ENCODE data around the gene DEAF1. TPM values are rescaled to one million over a fixed set of nuclear protein-coding genes. Genes with fewer than 3 reads are reported as not detected.
"Not testable (repeated sequence)": the region's sequence is repeated elsewhere in the genome, so short reads cannot be mapped to it uniquely, and the experiment has no call there.

The DEAF1 gene
- total RNA-seq, 4 donors from 2014 or later = 61.8 to 103 (median 87.6) TPM

GRCh38 chr11:692824-693414, 2.1 kb downstream of the DEAF1 start:
- Histone ChIP-seq H3K36me3 (peaks cover 0 to 4% of the 10 kb centered on the region in 2 donors), H3K9me3 (no peaks in the 10 kb centered on the region), H3K4me3 (replicated peaks in 1 of 3) (no peak overlapping the region), H3K4me1 (peaks cover 61 to 64% of the 10 kb centered on the region in 2 donors), H3K27me3 (no peaks in the 10 kb centered on the region), H3K27ac (peak overlapping the region; percentile 2 to 100 (median 98))
- no peak for DNase-seq
- 75 to 76% methylated on average over 19 to 22 of the region's 23 CpGs for WGBS, 2 donors
- TF ChIP-seq, protein P1, sequence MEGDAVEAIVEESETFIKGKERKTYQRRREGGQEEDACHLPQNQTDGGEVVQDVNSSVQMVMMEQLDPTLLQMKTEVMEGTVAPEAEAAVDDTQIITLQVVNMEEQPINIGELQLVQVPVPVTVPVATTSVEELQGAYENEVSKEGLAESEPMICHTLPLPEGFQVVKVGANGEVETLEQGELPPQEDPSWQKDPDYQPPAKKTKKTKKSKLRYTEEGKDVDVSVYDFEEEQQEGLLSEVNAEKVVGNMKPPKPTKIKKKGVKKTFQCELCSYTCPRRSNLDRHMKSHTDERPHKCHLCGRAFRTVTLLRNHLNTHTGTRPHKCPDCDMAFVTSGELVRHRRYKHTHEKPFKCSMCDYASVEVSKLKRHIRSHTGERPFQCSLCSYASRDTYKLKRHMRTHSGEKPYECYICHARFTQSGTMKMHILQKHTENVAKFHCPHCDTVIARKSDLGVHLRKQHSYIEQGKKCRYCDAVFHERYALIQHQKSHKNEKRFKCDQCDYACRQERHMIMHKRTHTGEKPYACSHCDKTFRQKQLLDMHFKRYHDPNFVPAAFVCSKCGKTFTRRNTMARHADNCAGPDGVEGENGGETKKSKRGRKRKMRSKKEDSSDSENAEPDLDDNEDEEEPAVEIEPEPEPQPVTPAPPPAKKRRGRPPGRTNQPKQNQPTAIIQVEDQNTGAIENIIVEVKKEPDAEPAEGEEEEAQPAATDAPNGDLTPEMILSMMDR (IDR thresholded peaks at IDR 0.05) = no peak
- no peak for TF ChIP-seq POLR2A (IDR thresholded peaks at IDR 0.05)
- intact Hi-C loops (cut with DNase I) = no loop called here

DNA sequence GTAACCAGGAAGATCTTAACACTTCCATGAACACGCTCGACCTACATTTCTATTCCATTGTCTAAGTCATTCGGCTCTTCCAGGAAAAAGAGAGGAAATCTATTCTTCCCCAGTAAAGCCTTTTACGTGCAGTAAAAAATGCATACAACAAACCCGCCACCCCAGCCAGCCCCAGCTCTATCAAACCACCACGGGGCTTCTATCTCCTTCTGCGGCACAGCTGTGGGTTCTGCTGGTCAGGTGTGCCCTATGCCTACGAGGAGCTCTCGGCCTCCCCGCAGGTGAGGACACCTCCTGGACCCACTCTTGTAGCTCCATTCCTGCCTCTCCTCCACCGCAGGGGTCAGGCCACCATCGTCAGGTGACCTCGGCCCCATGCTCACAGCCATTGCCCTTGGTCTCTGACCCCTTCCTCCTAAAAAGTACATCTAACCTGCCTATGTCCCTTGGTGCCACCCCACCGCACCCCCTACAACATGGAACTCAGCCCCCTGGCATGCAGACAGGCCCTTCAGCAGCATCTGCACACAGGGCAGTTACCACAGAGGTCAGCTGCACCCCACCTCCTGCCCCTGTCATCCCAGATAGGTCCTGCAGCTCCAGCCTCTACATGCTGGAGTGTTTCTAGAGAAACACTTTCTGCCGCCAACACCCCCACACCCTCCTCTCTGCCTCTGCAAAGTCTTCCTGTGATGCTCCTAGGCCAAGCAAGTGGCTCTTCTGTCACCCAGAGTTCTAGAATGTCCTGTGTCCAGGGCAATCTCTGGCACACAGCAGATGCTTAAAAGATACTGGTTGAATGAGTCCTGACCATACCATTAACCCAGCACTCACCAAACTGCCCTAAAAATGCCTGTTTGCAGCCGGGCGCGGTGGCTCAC, 3.1 kb downstream of the DEAF1 start:
- Histone ChIP-seq H3K9me3 (no peaks in the 10 kb centered on the region), H3K36me3 (peaks cover 3 to 13% of the 10 kb centered on the region in 2 donors), H3K27me3 (no peaks in the 10 kb centered on the region), H3K4me1 (peaks cover 52 to 56% of the 10 kb centered on the region in 2 donors), H3K4me3 (replicated peaks in 1 of 3) (no peak overlapping the region), H3K27ac (peak overlapping the region in 1 of 3 donors; percentile 92)
- WGBS, 2 donors = 89 to 91% methylated on average over 18 of the region's 18 CpGs
- intact Hi-C loops (cut with DNase I) = no loop called here
- no peak for TF ChIP-seq POLR2A (IDR thresholded peaks at IDR 0.05)
- TF ChIP-seq, protein P1 (IDR thresholded peaks at IDR 0.05) = no peak
- DNase-seq = no peak

GRCh38 chr11:690738-691633, 4.0 kb downstream of the DEAF1 start:
- Histone ChIP-seq H3K36me3 (peaks cover 10 to 21% of the 10 kb centered on the region in 2 donors), H3K9me3 (no peaks in the 10 kb centered on the region)

GRCh38 chr11:690244-690643, 4.8 kb downstream of the DEAF1 start:
- WGBS, 2 donors = 94 to 100% methylated on average over 3 of the region's 3 CpGs
- peaks cover 10 to 28% of the 10 kb centered on the region in 2 donors for H3K36me3 ChIP-seq
- H3K27me3 ChIP-seq; H3K9me3 ChIP-seq; DNase-seq; intact Hi-C loops (cut with DNase I); H3K4me3 ChIP-seq (replicated peaks in 1 of 3): not testable (repeated sequence)
- H3K27ac ChIP-seq = peak overlapping the region; percentile 61 to 92 (median 88)
- peaks cover 44 to 49% of the 10 kb centered on the region in 2 donors for H3K4me1 ChIP-seq

More at GRCh38 chr11:690738-691633, 4.0 kb downstream of the DEAF1 start:
- Histone ChIP-seq H3K4me3 (replicated peaks in 1 of 3) (no peak overlapping the region), H3K4me1 (peaks cover 44 to 49% of the 10 kb centered on the region in 2 donors), H3K27ac (peak overlapping the region; percentile 61 to 92 (median 88)), H3K27me3 (no peaks in the 10 kb centered on the region)
- DNase-seq = no peak
- TF ChIP-seq POLR2A (IDR thresholded peaks at IDR 0.05) = no peak
- TF ChIP-seq, protein P1 (IDR thresholded peaks at IDR 0.05) = no peak
- WGBS, 2 donors = 81 to 86% methylated on average over 13 to 27 of the region's 27 CpGs
- intact Hi-C loops (cut with DNase I) = no loop called here

DNA sequence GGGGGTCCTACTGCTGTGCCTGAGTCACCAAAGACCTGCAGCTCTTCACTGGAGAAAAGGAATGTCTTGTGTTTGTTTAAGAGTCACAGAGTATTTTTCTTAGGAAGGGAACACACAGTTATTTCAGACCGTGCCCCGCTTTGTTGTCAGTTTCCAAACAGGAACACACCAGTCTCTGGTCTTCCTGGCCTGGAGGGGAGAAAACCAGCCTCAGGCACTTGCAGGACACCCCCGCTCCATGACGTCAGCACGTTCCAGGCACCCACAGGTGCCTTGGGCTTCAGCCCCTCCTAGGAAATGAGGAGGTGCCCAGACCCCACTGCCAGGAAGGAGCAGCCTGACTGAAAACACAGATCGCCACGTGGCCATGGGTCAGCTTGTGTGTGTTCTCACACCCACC, 5.4 kb downstream of the DEAF1 start:
- 42 to 65% methylated on average over 7 of the region's 7 CpGs for WGBS, 2 donors
- intact Hi-C loops (cut with DNase I) = no loop called here
- peaks cover 44 to 49% of the 10 kb centered on the region in 2 donors for H3K4me1 ChIP-seq
- no peaks in the 10 kb centered on the region for H3K27me3 ChIP-seq
- no peaks in the 10 kb centered on the region for H3K9me3 ChIP-seq
- no peak overlapping the region for H3K4me3 ChIP-seq (replicated peaks in 1 of 3)
- peak overlapping the region; percentile 86 to 92 (median 88) for H3K27ac ChIP-seq
- TF ChIP-seq, protein P1 (IDR thresholded peaks at IDR 0.05) = no peak
- peak in 1 of 2 donors; percentile 49 for TF ChIP-seq POLR2A (IDR thresholded peaks at IDR 0.05)
- DNase-seq = peak; percentile 95 to 96
- H3K36me3 ChIP-seq = peaks cover 10 to 32% of the 10 kb centered on the region in 2 donors
